Measurements from ENCODE around the gene ABHD8. TPM values are rescaled to one million over a fixed set of nuclear protein-coding genes. Genes with fewer than 3 reads are reported as not detected.
A peak's percentile ranks its signal among the peaks of the same experiment; 100 is the strongest.
"Not testable (repeated sequence)": the region's sequence is repeated elsewhere in the genome, so short reads cannot be mapped to it uniquely, and the experiment has no call there.

Gene ABHD8
- total RNA-seq, 1 donor from 2014 or later, result 10.9 TPM

GRCh38 chr19:17306285-17306714 lies 3.1 kb upstream of the ABHD8 start:
- intact Hi-C loops (cut with micrococcal nuclease), result loop anchor here (5.0 kb wide), 2 partner anchors 79 to 101 kb away; partner anchors contain the start of genes BST2 and OCEL1
- Mint-ChIP-seq H3K27me3 (ENCODE audit: low read depth) (no peaks in the 10 kb centered on the region), H3K4me3 (ENCODE audit: low read depth) (peak overlapping the region; percentile 87), H3K27ac (peak overlapping the region; percentile 85), H3K9me3 (no peaks in the 10 kb centered on the region), H3K4me1 (ENCODE audit: low read depth) (peaks cover 38% of the 10 kb centered on the region), H3K36me3 (ENCODE audit: low read depth) (peaks cover 11% of the 10 kb centered on the region)
- no peak for DNase-seq (ENCODE audit: low spot score)

- Mint-ChIP-seq H3K4me1 (ENCODE audit: low read depth) (peaks cover 36% of the 10 kb centered on the region), H3K27ac (peak within 1 kb of the TSS; percentile 85), H3K36me3 (ENCODE audit: low read depth) (peaks cover 11% of the 10 kb centered on the region), H3K4me3 (ENCODE audit: low read depth) (peak within 1 kb of the TSS; percentile 87), H3K27me3 (ENCODE audit: low read depth) (no peaks in the 10 kb centered on the region), H3K9me3 (no peaks in the 10 kb centered on the region)
- intact Hi-C loops (cut with micrococcal nuclease), result loop anchor here (1.0 to 5.0 kb wide), 3 partner anchors 13 to 102 kb away; partner anchors contain the start of genes BST2 and OCEL1
- peak; percentile 96 for DNase-seq (ENCODE audit: low spot score)
Measured at GRCh38 chr19:17305517-17306284, 2.5 kb upstream of the ABHD8 start, which contains the start of gene MRPL34. TSS of gene MRPL34 (plus strand) at chr19:17305872. CDS start at chr19:17305893, 21 bp downstream.

GRCh38 chr19:17305216-17305516 lies 1.9 kb upstream of the ABHD8 start:
- peak overlapping the region; percentile 87 for H3K4me3 Mint-ChIP-seq (ENCODE audit: low read depth)
- H3K27me3 Mint-ChIP-seq (ENCODE audit: low read depth), result no peaks in the 10 kb centered on the region
- H3K4me1 Mint-ChIP-seq (ENCODE audit: low read depth), result peaks cover 32% of the 10 kb centered on the region
- intact Hi-C loops (cut with micrococcal nuclease), result loop anchor here (1.0 to 5.0 kb wide), 3 partner anchors 13 to 102 kb away; partner anchors contain the start of genes BST2 and OCEL1
- H3K9me3 Mint-ChIP-seq, result no peaks in the 10 kb centered on the region
- H3K27ac Mint-ChIP-seq, result peak overlapping the region; percentile 85
- H3K36me3 Mint-ChIP-seq (ENCODE audit: low read depth), result peaks cover 11% of the 10 kb centered on the region
- no peak for DNase-seq (ENCODE audit: low spot score)

GRCh38 chr19:17304386-17305215 lies 1.4 kb upstream of the ABHD8 start:
- Mint-ChIP-seq H3K4me3 (ENCODE audit: low read depth) (peak overlapping the region; percentile 87), H3K4me1 (ENCODE audit: low read depth) (peaks cover 30% of the 10 kb centered on the region), H3K27me3 (ENCODE audit: low read depth) (no peaks in the 10 kb centered on the region), H3K27ac (peak overlapping the region; percentile 85), H3K9me3 (no peaks in the 10 kb centered on the region), H3K36me3 (ENCODE audit: low read depth) (peaks cover 11% of the 10 kb centered on the region)
- DNase-seq (ENCODE audit: low spot score), result no peak
- intact Hi-C loops (cut with micrococcal nuclease), result loop anchor here (1.0 to 5.0 kb wide), 3 partner anchors 12 to 103 kb away; partner anchors contain the start of genes BST2 and OCEL1

- intact Hi-C loops (cut with micrococcal nuclease), result no loop called here
- Mint-ChIP-seq H3K9me3 (no peaks in the 10 kb centered on the region), H3K27ac (peak overlapping the region; percentile 49), H3K36me3 (ENCODE audit: low read depth) (peaks cover 6% of the 10 kb centered on the region), H3K4me3 (ENCODE audit: low read depth) (peak overlapping the region; percentile 61), H3K4me1 (ENCODE audit: low read depth) (peaks cover 27% of the 10 kb centered on the region), H3K27me3 (ENCODE audit: low read depth) (no peaks in the 10 kb centered on the region)
- no peak for DNase-seq (ENCODE audit: low spot score)
Measured at GRCh38 chr19:17303940-17304267, 679 bp upstream of the ABHD8 start.

GRCh38 chr19:17302391-17303166 lies 646 bp downstream of the ABHD8 start:
- H3K27me3 Mint-ChIP-seq (ENCODE audit: low read depth), result no peaks in the 10 kb centered on the region
- intact Hi-C loops (cut with micrococcal nuclease), result no loop called here
- H3K4me3 Mint-ChIP-seq (ENCODE audit: low read depth), result peak overlapping the region; percentile 68
- DNase-seq (ENCODE audit: low spot score), result no peak
- peaks cover 13% of the 10 kb centered on the region for H3K36me3 Mint-ChIP-seq (ENCODE audit: low read depth)
- H3K27ac Mint-ChIP-seq, result no peak overlapping the region
- peaks cover 23% of the 10 kb centered on the region for H3K4me1 Mint-ChIP-seq (ENCODE audit: low read depth)
- H3K9me3 Mint-ChIP-seq, result no peaks in the 10 kb centered on the region

- H3K27me3 Mint-ChIP-seq (ENCODE audit: low read depth), result no peaks in the 10 kb centered on the region
Measured at GRCh38 chr19:17300992-17301619, 2.1 kb downstream of the ABHD8 start.

GRCh38 chr19:17296976-17297375 lies 6.2 kb downstream of the ABHD8 start:
- H3K9me3 Mint-ChIP-seq, result no peaks in the 10 kb centered on the region
- no peak overlapping the region for H3K4me3 Mint-ChIP-seq (ENCODE audit: low read depth)
- intact Hi-C loops (cut with micrococcal nuclease), result no loop called here
- H3K4me1 Mint-ChIP-seq (ENCODE audit: low read depth), result peaks cover 7% of the 10 kb centered on the region
- H3K36me3 Mint-ChIP-seq (ENCODE audit: low read depth), result peaks cover 21% of the 10 kb centered on the region
- no peak overlapping the region for H3K27ac Mint-ChIP-seq
- H3K27me3 Mint-ChIP-seq (ENCODE audit: low read depth), result no peaks in the 10 kb centered on the region
- no peak for DNase-seq (ENCODE audit: low spot score)

More at GRCh38 chr19:17300992-17301619, 2.1 kb downstream of the ABHD8 start:
- Mint-ChIP-seq H3K36me3 (ENCODE audit: low read depth) (peaks cover 19% of the 10 kb centered on the region), H3K4me3 (ENCODE audit: low read depth) (no peak overlapping the region), H3K9me3 (no peaks in the 10 kb centered on the region), H3K4me1 (ENCODE audit: low read depth) (peaks cover 20% of the 10 kb centered on the region), H3K27ac (no peak overlapping the region)
- intact Hi-C loops (cut with micrococcal nuclease), result no loop called here
- DNase-seq (ENCODE audit: low spot score), result no peak

GRCh38 chr19:17296273-17296672 lies 7.0 kb downstream of the ABHD8 start:
- no peak for DNase-seq (ENCODE audit: low spot score)
- peaks cover 19% of the 10 kb centered on the region for H3K36me3 Mint-ChIP-seq (ENCODE audit: low read depth)
- no peak overlapping the region for H3K27ac Mint-ChIP-seq

GRCh38 chr19:17295551-17295950 lies 7.7 kb downstream of the ABHD8 start:
- H3K27ac Mint-ChIP-seq; H3K4me1 Mint-ChIP-seq (ENCODE audit: low read depth); H3K9me3 Mint-ChIP-seq; H3K4me3 Mint-ChIP-seq (ENCODE audit: low read depth); intact Hi-C loops (cut with micrococcal nuclease); H3K27me3 Mint-ChIP-seq (ENCODE audit: low read depth); DNase-seq (ENCODE audit: low spot score): not testable (repeated sequence)
- H3K36me3 Mint-ChIP-seq (ENCODE audit: low read depth), result peaks cover 19% of the 10 kb centered on the region

More at GRCh38 chr19:17296273-17296672, 7.0 kb downstream of the ABHD8 start:
- intact Hi-C loops (cut with micrococcal nuclease), result no loop called here
- Mint-ChIP-seq H3K27me3 (ENCODE audit: low read depth) (no peaks in the 10 kb centered on the region), H3K9me3 (no peaks in the 10 kb centered on the region), H3K4me3 (ENCODE audit: low read depth) (no peak overlapping the region), H3K4me1 (ENCODE audit: low read depth) (peaks cover 8% of the 10 kb centered on the region)

- Mint-ChIP-seq H3K27me3 (ENCODE audit: low read depth) (no peaks in the 10 kb centered on the region), H3K4me1 (ENCODE audit: low read depth) (peaks cover 8% of the 10 kb centered on the region), H3K27ac (no peak overlapping the region), H3K4me3 (ENCODE audit: low read depth) (no peak overlapping the region), H3K36me3 (ENCODE audit: low read depth) (peaks cover 19% of the 10 kb centered on the region), H3K9me3 (no peaks in the 10 kb centered on the region)
- DNase-seq (ENCODE audit: low spot score), result peak; percentile 47
- intact Hi-C loops (cut with micrococcal nuclease), result loop anchor here (5.0 kb wide), 1 partner anchor 43 kb away; the partner anchor contains the start of gene GTPBP3
Measured at GRCh38 chr19:17294051-17294891, 9.0 kb downstream of the ABHD8 start.
